HepG2 (cell line): Measurements from ENCODE around the gene GNG7. TPM values are rescaled to one million over a fixed set of nuclear protein-coding genes. Genes with fewer than 3 reads are reported as not detected.

Experiments
- CEBPG ChIP-seq: IDR thresholded peaks from 2 replicates; pipeline ENCODE4 v1.6.1; 2016
- FOXK1 ChIP-seq: sonication (generic); formaldehyde crosslinking; IDR thresholded peaks from 2 replicates; pipeline ENCODE4 v1.4.0; 2020; ENCODE audit warnings: low read depth, missing genetic modification reagents, borderline replicate concordance
- GPN1 ChIP-seq: sonication (generic); formaldehyde crosslinking; IDR thresholded peaks from 2 replicates; pipeline ENCODE4 v1.5.1; 2020; ENCODE audit warnings: missing genetic modification reagents, borderline replicate concordance
- HDAC6 ChIP-seq: fragments of 200-600 bp; sonication (generic); IDR thresholded peaks from 2 replicates; pipeline ENCODE4 v1.7.0; 2017; ENCODE audit warnings: mild to moderate bottlenecking, antibody characterized with exemption, low read length, low read depth
- MEF2D ChIP-seq: sonication (generic); formaldehyde crosslinking; IDR thresholded peaks from 2 replicates; pipeline ENCODE4 v1.5.1; 2020; ENCODE audit warnings: mild to moderate bottlenecking, missing genetic modification reagents
- MXD4 ChIP-seq: IDR thresholded peaks from 2 replicates; pipeline ENCODE4 v1.6.1; 2016; ENCODE audit warnings: mild to moderate bottlenecking, missing biosample characterization, missing genetic modification reagents
- NFE2L1 ChIP-seq: sonication (generic); formaldehyde crosslinking; IDR thresholded peaks from 2 replicates; pipeline ENCODE4 v1.4.0; 2020; ENCODE audit warnings: missing genetic modification reagents, mild to moderate bottlenecking, borderline replicate concordance
- NFYB ChIP-seq: sonication (generic); formaldehyde crosslinking; IDR thresholded peaks from 2 replicates; pipeline ENCODE4 v1.4.0; 2020; ENCODE audit warnings: missing genetic modification reagents
- TP53 ChIP-seq: sonication (generic); formaldehyde crosslinking; conservative IDR thresholded peaks from 2 replicates; pipeline ENCODE4 v1.4.0; 2020; ENCODE audit warnings: missing genetic modification reagents
- YY1 ChIP-seq: IDR thresholded peaks from 2 replicates; pipeline ENCODE4 v1.6.1; 2011; ENCODE audit warnings: low read length, low read depth, moderate library complexity, mild to moderate bottlenecking; ENCODE audit not compliant: insufficient read depth, insufficient replicate concordance
- ZBTB7B ChIP-seq: sonication (generic); formaldehyde crosslinking; IDR thresholded peaks from 2 replicates; pipeline ENCODE4 v1.4.0; 2020; ENCODE audit warnings: missing genetic modification reagents
- ZFP36L1 ChIP-seq: sonication (generic); formaldehyde crosslinking; IDR thresholded peaks from 2 replicates; pipeline ENCODE4 v1.8.0; 2022; ENCODE audit warnings: mild to moderate bottlenecking, missing genetic modification reagents, moderate library complexity
- ZFP91 ChIP-seq: sonication (generic); formaldehyde crosslinking; IDR thresholded peaks from 2 replicates; pipeline ENCODE4 v1.9.0; 2022; ENCODE audit warnings: missing genetic modification reagents, mild to moderate bottlenecking, borderline replicate concordance
- ZNF101 ChIP-seq: sonication (generic); formaldehyde crosslinking; IDR thresholded peaks from 2 replicates; pipeline ENCODE4 v1.4.0; 2020; ENCODE audit warnings: mild to moderate bottlenecking, low read depth, missing genetic modification reagents, borderline replicate concordance
- ZNF207 ChIP-seq: fragments of 450-650 bp; IDR thresholded peaks from 2 replicates; pipeline ENCODE4 v1.6.1; 2016; ENCODE audit warnings: antibody characterized with exemption, borderline replicate concordance
- ZNF431 ChIP-seq: sonication (generic); formaldehyde crosslinking; IDR thresholded peaks from 2 replicates; pipeline ENCODE4 v1.9.0; 2022; ENCODE audit warnings: missing genetic modification reagents, low read depth, mild to moderate bottlenecking, borderline replicate concordance
- ZNF484 ChIP-seq: sonication (generic); formaldehyde crosslinking; IDR thresholded peaks from 2 replicates; pipeline ENCODE4 v1.5.1; 2020; ENCODE audit warnings: mild to moderate bottlenecking, low read depth, missing genetic modification reagents, borderline replicate concordance
- ZNF577 ChIP-seq: sonication (generic); formaldehyde crosslinking; IDR thresholded peaks from 2 replicates; pipeline ENCODE4 v1.4.0; 2020; ENCODE audit warnings: mild to moderate bottlenecking, low read depth, missing genetic modification reagents, borderline replicate concordance
- ZNF737 ChIP-seq: sonication (generic); formaldehyde crosslinking; IDR thresholded peaks from 2 replicates; pipeline ENCODE4 v1.5.0; 2020; ENCODE audit warnings: missing genetic modification reagents, mild to moderate bottlenecking, borderline replicate concordance
- ZNF766 ChIP-seq: sonication (generic); formaldehyde crosslinking; IDR thresholded peaks from 2 replicates; pipeline ENCODE4 v1.5.0; 2020; ENCODE audit warnings: missing genetic modification reagents, borderline replicate concordance
- polyA plus RNA-seq, 8 experiments: library from polyadenylated mRNA; depleted of rRNA in 3 of 8; stranded (reverse) in 7 of 8; unstranded in 1 of 8; fragments of >200 nt; fragmentation: Illumina TruSeq in 4 of 8; extraction: Trizol in 4 of 8; gene quantifications; 2 replicates each; pipeline versions ENCODE4 v1.2.1 to v1.2.3, GENCODE V29; 2011 to 2016; ENCODE audit warnings: low read depth in 4 of 8, missing spikeins in 1 of 8, mixed read lengths in 1 of 8; ENCODE audit not compliant: insufficient read depth in 1 of 8
- total RNA-seq, 5 experiments: library from RNA; depleted of rRNA; stranded (reverse); fragments of >200 nt; fragmentation: Illumina TruSeq; extraction: Trizol; gene quantifications; 2 replicates each; pipeline ENCODE4 v1.2.3, GENCODE V29; 2016; ENCODE audit warnings: low read depth in 1 of 5
- TF ChIP-seq, protein P1 (sequence below): sonication (generic); formaldehyde crosslinking; IDR thresholded peaks from 2 replicates; pipeline ENCODE4 v1.8.1; 2023; ENCODE audit warnings: mild to moderate bottlenecking, inconsistent platforms, moderate library complexity, missing genetic modification reagents, borderline replicate concordance
- TF ChIP-seq, protein P2 (sequence below): sonication (generic); formaldehyde crosslinking; IDR thresholded peaks from 2 replicates; pipeline ENCODE4 v1.5.0; 2020; ENCODE audit warnings: missing genetic modification reagents
- TF ChIP-seq, protein P3 (sequence below): IDR thresholded peaks from 2 replicates; pipeline ENCODE4 v1.6.1; 2016; ENCODE audit warnings: mild to moderate bottlenecking, missing biosample characterization, missing genetic modification reagents

Gene GNG7
- total and polyA plus RNA-seq, 2 of the 13 experiments (the other 11 are each of a cell fraction or from before 2014, with no cell fraction given) = 1.4 to 3.3 TPM

GRCh38 chr19:2524840-2525723, 177.4 kb downstream of the GNG7 start (continued):
- TF ChIP-seq, protein P1, sequence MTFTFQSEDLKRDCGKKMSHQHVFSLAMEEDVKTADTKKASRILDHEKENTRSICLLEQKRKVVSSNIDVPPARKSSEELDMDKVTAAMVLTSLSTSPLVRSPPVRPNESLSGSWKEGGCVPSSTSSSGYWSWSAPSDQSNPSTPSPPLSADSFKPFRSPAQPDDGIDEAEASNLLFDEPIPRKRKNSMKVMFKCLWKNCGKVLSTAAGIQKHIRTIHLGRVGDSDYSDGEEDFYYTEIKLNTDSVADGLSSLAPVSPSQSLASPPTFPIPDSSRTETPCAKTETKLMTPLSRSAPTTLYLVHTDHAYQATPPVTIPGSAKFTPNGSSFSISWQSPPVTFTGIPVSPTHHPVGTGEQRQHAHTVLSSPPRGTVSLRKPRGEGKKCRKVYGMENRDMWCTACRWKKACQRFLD = no peak
- TF ChIP-seq, protein P2, sequence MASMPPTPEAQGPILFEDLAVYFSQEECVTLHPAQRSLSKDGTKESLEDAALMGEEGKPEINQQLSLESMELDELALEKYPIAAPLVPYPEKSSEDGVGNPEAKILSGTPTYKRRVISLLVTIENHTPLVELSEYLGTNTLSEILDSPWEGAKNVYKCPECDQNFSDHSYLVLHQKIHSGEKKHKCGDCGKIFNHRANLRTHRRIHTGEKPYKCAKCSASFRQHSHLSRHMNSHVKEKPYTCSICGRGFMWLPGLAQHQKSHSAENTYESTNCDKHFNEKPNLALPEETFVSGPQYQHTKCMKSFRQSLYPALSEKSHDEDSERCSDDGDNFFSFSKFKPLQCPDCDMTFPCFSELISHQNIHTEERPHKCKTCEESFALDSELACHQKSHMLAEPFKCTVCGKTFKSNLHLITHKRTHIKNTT (CRISPR knock-in tag) = no peak
- TF ChIP-seq HDAC6 (no peak), ZNF207 (no peak), GPN1 (CRISPR knock-in tag) (no peak), YY1 (no peak), ZBTB7B (peak; percentile 72; the same call in 1 of the 2 replicates), TP53 (no peak), ZNF766 (CRISPR knock-in tag) (no peak), ZNF431 (no peak), ZFP36L1 (CRISPR knock-in tag) (no peak), ZNF484 (CRISPR knock-in tag) (no peak), FOXK1 (CRISPR knock-in tag) (0 out of 2 replicates have a peak, but pooled peaks have one; percentile 1), MEF2D (CRISPR knock-in tag) (no peak), CEBPG (CRISPR knock-in tag) (peak; percentile 92), ZNF577 (no peak), NFYB (CRISPR knock-in tag) (no peak), ZNF737 (no peak), MXD4 (CRISPR knock-in tag) (peak; percentile 29; the same call in 1 of the 2 replicates), NFE2L1 (CRISPR knock-in tag) (no peak), ZFP91 (CRISPR knock-in tag) (peak; percentile 69; the same call in 1 of the 2 replicates), ZNF101 (CRISPR knock-in tag) (no peak)
- TF ChIP-seq, protein P3, sequence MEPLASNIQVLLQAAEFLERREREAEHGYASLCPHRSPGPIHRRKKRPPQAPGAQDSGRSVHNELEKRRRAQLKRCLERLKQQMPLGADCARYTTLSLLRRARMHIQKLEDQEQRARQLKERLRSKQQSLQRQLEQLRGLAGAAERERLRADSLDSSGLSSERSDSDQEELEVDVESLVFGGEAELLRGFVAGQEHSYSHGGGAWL (CRISPR knock-in tag) = 0 out of 2 replicates have a peak, but pooled peaks have one; percentile 61
